Kidney glomerular epithelial cell (primary cell): Measurements from ENCODE around the gene TPCN1.

Source experiments
- DNase-seq: peaks from one replicate; lab custom pipeline; 2025; lab: John Stamatoyannopoulos, UW

The TPCN1 gene

GRCh38 chr12:113260636-113261300 lies 39.5 kb downstream of the TPCN1 start:
- no peak for DNase-seq

DNA sequence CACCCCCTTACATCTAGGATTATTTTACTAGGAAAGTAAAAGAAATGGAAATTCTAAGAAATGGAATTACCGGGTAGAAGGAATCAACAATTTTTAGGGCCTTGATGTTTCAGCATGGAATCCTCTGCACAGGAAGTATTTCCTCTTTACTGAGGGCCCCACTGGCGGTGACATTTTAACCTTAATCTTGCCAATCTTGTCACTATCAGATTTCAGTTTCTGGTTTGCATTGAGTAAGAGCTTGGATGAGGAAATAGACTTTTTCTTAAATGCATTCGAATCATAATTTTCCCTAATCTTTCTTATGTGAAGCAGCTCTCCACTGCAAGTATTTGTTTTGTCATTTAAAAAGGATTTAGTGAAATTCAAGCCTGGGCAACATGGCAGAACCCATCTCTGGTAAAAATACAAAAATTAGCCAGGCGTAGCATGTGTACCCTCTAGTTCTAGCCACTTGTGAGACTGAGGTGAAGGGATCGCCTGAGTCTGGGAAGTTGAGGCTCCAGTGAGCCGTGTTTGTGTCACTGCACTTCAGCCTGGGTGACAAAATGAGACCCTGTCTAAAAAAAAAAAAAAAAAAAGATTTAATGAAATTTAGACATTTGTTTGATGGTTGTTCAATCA lies 40.7 kb downstream of the TPCN1 start:
- DNase-seq: no peak

DNA sequence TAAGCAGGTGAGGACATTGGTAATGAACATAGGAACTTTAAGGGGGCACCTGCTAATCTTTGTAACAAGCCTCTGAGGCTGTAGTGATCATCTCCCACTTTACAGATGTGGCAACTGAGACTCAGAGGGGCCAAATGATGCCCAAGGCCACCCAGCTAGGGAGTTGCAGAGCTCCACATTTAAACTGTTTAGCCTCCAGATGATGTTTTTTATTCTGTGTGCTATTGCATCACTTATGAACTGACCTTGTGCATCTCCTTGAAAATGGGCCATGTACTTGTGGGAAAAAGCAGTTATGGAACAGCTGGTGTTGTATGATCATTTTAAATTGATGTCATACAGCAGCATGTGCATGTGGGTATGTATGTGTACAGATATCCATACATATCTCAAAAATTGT lies 41.4 kb downstream of the TPCN1 start:
- DNase-seq: no peak

GRCh38 chr12:113263431-113263963 lies 42.2 kb downstream of the TPCN1 start:
- DNase-seq: no peak

DNA sequence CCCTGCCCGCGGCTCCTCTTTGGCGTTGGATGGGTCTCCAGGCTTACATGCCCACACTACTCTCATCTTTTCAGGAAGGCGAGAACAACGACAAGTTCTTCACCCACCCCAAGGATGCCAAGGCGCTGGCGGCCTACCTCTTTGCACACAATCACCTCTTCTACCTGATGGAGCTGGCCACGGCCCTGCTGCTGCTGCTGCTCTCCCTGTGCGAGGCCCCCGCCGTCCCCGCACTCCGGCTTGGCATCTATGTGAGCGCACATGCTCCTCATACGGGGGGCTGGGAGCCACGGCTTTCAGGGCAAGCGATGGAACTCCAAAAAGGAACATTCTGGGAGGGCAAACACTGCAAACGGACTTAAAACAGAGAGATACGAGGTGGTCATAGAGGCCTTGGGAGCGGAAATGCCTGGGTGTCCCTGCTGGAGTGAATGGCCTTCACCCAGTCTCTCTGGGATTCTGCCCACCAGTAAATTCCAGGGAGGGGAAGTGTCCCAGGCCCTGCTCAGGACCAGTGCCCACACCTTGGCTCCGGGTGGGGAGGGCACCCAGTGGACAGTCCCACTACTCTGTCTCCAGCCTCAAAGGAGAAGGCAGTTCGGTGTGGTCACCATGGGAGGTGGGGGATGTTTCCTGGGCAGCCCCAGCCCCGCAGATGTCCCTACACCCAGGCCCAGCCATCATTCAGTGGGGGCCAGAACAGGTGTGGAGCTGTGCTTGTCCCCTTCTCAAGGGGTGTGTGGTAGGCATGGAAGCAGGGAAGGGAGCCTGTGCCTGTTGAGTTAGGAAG lies 45.0 kb downstream of the TPCN1 start:
- DNase-seq: no peak

DNA sequence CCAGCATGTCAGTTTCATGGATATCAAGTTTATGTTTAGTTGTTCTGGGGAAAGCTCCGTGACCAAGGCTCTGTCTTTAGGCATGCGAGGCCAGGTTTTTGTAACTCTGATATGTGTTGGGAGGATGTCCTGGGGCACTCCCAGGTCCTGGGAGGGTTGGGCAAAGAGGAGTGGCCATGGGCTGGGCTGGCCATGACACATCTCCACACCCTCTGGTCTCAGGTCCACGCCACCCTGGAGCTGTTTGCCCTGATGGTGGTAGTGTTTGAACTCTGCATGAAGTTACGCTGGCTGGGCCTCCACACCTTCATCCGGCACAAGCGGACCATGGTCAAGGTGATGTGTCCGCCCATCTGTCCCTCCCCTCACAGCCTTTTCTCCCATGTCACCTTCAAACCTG lies 46.4 kb downstream of the TPCN1 start:
- no peak for DNase-seq

DNA sequence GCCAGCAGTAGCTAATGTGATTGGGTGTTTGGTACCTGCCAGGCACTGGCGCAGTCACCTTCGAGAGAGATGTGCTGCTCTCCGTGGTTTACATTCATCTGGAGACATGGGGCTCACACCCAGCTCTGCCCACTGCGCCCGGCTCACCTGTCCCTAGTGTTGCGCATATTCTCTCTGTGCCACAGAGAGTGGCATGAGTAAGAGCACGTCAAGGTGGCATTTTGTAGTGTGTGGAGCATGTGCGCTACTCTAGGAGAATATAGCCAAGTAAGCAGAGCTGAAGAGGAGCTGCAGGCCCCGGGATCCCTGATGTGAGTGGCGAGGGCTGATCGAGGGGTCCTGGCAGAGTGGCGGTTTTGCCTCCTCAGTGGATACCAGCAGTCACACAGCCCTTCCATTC lies 46.9 kb downstream of the TPCN1 start:
- DNase-seq: no peak

- DNase-seq: no peak
Measured at GRCh38 chr12:113268621-113269020, 47.4 kb downstream of the TPCN1 start.

DNA sequence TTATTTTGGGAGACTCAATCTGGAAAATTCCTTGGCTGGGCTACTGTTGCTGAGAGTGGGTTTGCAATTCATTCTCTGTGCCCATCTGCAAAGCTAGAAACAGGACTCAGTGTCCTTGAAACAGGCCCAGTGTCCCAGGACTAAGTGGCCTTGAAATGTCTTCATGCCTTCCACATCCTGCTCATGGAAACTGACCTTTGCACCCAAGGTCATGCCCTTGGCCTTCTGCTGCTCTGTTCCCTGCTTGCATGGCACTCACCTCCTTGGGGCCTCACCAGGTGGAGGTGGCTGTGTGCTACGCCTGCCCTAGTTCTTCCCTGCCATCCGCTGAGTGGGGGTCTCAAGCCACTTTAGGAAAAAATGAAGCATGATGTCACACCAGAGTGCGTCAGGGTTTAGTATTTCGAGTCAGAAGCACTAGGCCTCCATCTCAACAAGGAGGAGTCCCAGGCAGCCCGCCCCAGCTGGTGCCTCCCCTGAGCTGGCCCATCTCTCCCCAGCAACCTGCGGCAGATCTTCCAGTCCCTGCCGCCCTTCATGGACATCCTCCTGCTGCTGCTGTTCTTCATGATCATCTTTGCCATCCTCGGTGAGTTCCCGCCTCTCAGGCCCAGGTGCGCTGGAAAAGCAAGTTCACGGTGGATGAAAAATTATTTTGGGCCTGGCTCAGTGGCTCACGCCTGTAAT lies 48.1 kb downstream of the TPCN1 start:
- no peak for DNase-seq

GRCh38 chr12:113270709-113271009 lies 49.4 kb downstream of the TPCN1 start:
- no peak for DNase-seq

DNA sequence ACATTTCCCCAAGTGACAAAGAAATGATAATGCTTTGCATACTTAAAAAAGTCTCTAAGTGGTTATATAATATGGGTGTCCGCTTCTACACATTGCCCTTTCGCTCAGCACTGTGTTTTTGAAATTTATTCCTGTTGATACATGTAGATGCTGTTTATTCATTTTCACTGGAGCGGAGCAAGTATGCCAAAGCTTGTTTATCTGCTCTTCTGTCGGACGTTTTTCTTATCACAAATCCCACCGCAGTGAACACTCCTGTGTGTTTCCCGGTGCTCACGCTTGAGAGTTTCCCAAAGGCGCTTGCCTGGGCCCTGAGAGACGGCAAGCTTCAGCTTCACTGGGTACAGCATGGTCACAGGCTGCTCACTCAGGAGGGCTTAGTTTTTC lies 50.2 kb downstream of the TPCN1 start:
- DNase-seq: peak; percentile 69

GRCh38 chr12:113271853-113272561 lies 50.7 kb downstream of the TPCN1 start:
- DNase-seq: peak; percentile 69

DNA sequence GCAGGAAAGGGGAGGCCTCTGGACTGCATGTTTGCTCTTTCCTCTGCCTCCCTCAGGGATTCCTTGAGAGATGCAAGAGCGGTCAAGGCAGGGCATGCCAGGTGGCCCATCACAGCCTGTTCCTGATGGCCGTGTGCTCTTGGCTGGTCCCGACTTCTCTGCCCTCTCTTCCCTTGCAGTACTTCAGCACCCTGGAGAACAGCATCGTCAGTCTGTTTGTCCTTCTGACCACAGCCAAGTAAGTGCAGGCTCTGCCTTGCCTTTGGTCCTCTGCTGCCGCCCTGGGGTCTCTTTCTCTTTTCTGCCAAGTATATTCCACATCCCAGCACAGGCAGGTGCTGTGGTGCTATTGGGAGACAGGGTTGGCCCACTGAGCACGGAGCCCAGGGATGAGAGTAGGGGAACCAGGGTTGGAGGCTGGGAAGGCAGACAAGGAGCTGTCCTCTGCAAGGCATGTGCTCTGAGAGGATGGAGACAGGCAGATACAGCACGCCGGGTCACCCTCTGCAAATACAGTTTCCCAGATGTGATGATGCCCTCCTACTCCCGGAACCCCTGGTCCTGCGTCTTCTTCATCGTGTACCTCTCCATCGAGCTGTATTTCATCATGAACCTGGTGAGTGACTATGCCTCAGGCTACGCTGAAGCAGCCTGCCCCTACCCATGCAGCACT lies 51.9 kb downstream of the TPCN1 start:
- no peak for DNase-seq

GRCh38 chr12:113274848-113275247 lies 53.6 kb downstream of the TPCN1 start:
- DNase-seq: no peak

- no peak for DNase-seq
Measured at GRCh38 chr12:113276306-113276705, 55.0 kb downstream of the TPCN1 start.

GRCh38 chr12:113276946-113277500 lies 55.8 kb downstream of the TPCN1 start:
- no peak for DNase-seq

DNA sequence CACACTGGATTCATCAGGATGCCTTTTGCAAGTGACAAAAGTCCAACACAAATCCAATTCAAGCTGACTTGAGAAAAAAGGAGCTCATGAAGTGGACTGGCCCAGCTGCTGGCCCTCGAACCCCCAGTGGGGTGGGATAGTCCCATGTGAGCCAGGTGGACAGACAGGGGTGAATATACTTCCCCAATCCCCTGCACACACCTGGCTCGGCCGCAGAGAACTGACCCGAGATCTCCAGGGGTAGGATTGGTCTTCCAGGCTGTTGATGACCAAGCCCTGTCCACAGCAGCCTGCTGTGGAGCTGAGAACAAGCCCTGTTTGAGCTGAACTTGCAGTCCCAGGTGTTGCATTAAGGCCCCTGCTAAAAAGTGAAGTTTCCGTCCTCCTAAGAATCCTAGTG lies 56.2 kb downstream of the TPCN1 start:
- no peak for DNase-seq

- DNase-seq: no peak
Measured at GRCh38 chr12:113278141-113278540, 56.9 kb downstream of the TPCN1 start.

- DNase-seq: no peak
Measured at GRCh38 chr12:113278633-113279032, 57.4 kb downstream of the TPCN1 start.

DNA sequence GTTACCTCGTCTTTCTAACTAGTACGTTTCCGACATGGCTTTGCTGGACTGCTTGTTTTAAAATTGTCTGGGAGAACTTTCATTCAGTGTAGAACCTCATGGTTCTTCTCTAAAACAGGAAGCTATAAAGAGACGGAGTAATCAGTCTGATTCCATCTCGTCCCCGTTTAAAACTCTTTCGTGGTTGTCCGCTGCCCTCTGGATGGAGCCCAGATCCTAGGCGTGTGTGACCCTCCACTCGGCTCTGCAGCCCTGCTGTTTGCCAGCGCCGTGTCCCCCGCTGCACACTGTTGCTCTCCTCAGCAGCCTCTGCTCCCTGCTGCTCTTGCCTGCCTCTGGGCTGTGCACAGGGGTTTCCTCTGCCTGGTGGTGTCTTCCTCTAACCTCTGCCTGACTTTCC lies 63.5 kb downstream of the TPCN1 start:
- no peak for DNase-seq
